ENCODE data around the gene TCOF1.

TCOF1 gene

GRCh38 chr5:150436141-150436680 is 78.7 kb downstream of the TCOF1 start:
- peak; percentile 71 to 89 for DNase-seq

GRCh38 chr5:150438873-150439546 is 81.5 kb downstream of the TCOF1 start:
- peak in 1 of 2 experiments; percentile 23 for DNase-seq

- no peak for DNase-seq
These were observed 83.7 kb downstream of the TCOF1 start for GRCh38 chr5:150440948-150441812.

- DNase-seq: peak in 1 of 2 experiments; percentile 39
These were observed 84.6 kb downstream of the TCOF1 start for GRCh38 chr5:150441813-150442698.

- no peak for DNase-seq
These were observed 85.2 kb downstream of the TCOF1 start for GRCh38 chr5:150442699-150443080.

GRCh38 chr5:150443242-150444075 is 86.0 kb downstream of the TCOF1 start:
- DNase-seq: no peak

- DNase-seq: no peak
These were observed 87.3 kb downstream of the TCOF1 start for GRCh38 chr5:150444770-150445169.

GRCh38 chr5:150446088-150446487 is 88.6 kb downstream of the TCOF1 start:
- no peak for DNase-seq

GRCh38 chr5:150446583-150446982 is 89.1 kb downstream of the TCOF1 start:
- no peak for DNase-seq

- DNase-seq: no peak
These were observed 89.7 kb downstream of the TCOF1 start for GRCh38 chr5:150447188-150447587.

- no peak for DNase-seq
These were observed 90.8 kb downstream of the TCOF1 start for GRCh38 chr5:150448334-150448733.

- no peak for DNase-seq
These were observed 91.5 kb downstream of the TCOF1 start for GRCh38 chr5:150448952-150449516.

Data from NCI-H446 (cell line).